SU-DHL-6 (cell line): ENCODE measurements around the gene RARS1.

Experiments
- H2AFZ ChIP-seq: fragments of 200-600 bp; sonication (generic); 2 replicates; pipeline ENCODE4 v1.6.1; 2014; ENCODE audit warnings: low read depth, mild to moderate bottlenecking, moderate library complexity, mixed read lengths, antibody characterized with exemption, low read length; ENCODE audit not compliant: severe bottlenecking
- H3F3A ChIP-seq: fragments of 200-600 bp; shearing (Covaris generic); 2 replicates; pipeline ENCODE4 v1.6.0; 2016; ENCODE audit warnings: antibody characterized with exemption, mild to moderate bottlenecking; ENCODE audit not compliant: insufficient read depth
- H3K27ac ChIP-seq: fragments of 200-600 bp; sonication (generic); 2 replicates; pipeline ENCODE4 v1.5.1; 2016; ENCODE audit warnings: low read depth, mild to moderate bottlenecking, low read length, moderate library complexity, mixed read lengths
- H3K27me3 ChIP-seq: fragments of 200-600 bp; sonication (generic), shearing (Covaris generic); 2 replicates; pipeline ENCODE4 v1.6.0; 2014; ENCODE audit warnings: mild to moderate bottlenecking, low read length
- H3K36me3 ChIP-seq: fragments of 200-600 bp; sonication (generic); 2 replicates; pipeline ENCODE4 v1.6.1; 2014; ENCODE audit warnings: mild to moderate bottlenecking, low read length, mixed read lengths
- H3K4me2 ChIP-seq: fragments of 300-600, 200-600 bp; shearing (Covaris generic), sonication (generic); 2 replicates; pipeline ENCODE4 v1.6.0; 2014; ENCODE audit warnings: low read length, low read depth, mild to moderate bottlenecking; ENCODE audit not compliant: poor library complexity, severe bottlenecking
- H3K4me3 ChIP-seq: fragments of 200-600 bp; sonication (generic); 2 replicates; pipeline ENCODE4 v1.5.1; 2014; ENCODE audit warnings: antibody characterized with exemption, low read length, mild to moderate bottlenecking, mixed read lengths; ENCODE audit not compliant: insufficient read depth, poor library complexity, severe bottlenecking
- H3K79me2 ChIP-seq: fragments of 200-600 bp; sonication (generic); 2 replicates; pipeline ENCODE4 v1.6.1; 2014; ENCODE audit warnings: mild to moderate bottlenecking, low read length, moderate library complexity; ENCODE audit not compliant: insufficient read depth
- H3K9ac ChIP-seq: fragments of 200-600 bp; sonication (generic); 2 replicates; pipeline ENCODE4 v1.7.0; 2014; ENCODE audit warnings: mild to moderate bottlenecking, low read length
- H3K9me2 ChIP-seq: fragments of 200-600 bp; sonication (generic); replicated peaks from 2 replicates; pipeline ENCODE4 v1.6.1; 2014; ENCODE audit warnings: low read length; ENCODE audit not compliant: insufficient read depth
- H3K9me3 ChIP-seq: fragments of 200-600 bp; sonication (generic); 2 replicates; pipeline ENCODE4 v1.6.1; 2014; ENCODE audit warnings: low read length, mixed read lengths; ENCODE audit not compliant: insufficient read depth
- H4K20me1 ChIP-seq: fragments of 200-600 bp; sonication (generic); 2 replicates; pipeline ENCODE4 v1.6.1; 2014; ENCODE audit warnings: low read depth, mild to moderate bottlenecking, antibody characterized with exemption, low read length, moderate library complexity, mixed read lengths
- CTCF ChIP-seq: fragments of 200-600 bp; sonication (generic); IDR thresholded peaks from one replicate; pipeline ENCODE4 v1.5.1; 2017; ENCODE audit warnings: antibody characterized with exemption, mild to moderate bottlenecking, low read length, moderate library complexity; ENCODE audit not compliant: insufficient read depth, poor library complexity, severe bottlenecking
- EZH2phosphoT487 ChIP-seq: fragments of 200-600 bp; sonication (generic), shearing (Covaris generic); conservative IDR thresholded peaks from 2 replicates; pipeline ENCODE4 v1.6.1; 2018; ENCODE audit warnings: mild to moderate bottlenecking, antibody characterized with exemption, low read length, moderate library complexity, mixed read lengths

Gene RARS1

GRCh38 chr5:168486136-168486879 lies at the start of gene RARS1:
TSS of gene RARS1 (plus strand) at chr5:168486471. CDS start at chr5:168486499, 28 bp downstream.
- Histone ChIP-seq H3K79me2 (peaks cover 17% of the 10 kb centered on the region), H3K4me3 (peak within 1 kb of the TSS; percentile 98), H3K36me3 (peaks cover 18% of the 10 kb centered on the region; the same call in 1 of the 2 replicates), H3K9me3 (no peaks in the 10 kb centered on the region), H3F3A (no peaks in the 10 kb centered on the region), H2AFZ (peak within 1 kb of the TSS; percentile 89), H3K9me2 (no peaks in the 10 kb centered on the region), H3K4me2 (peak within 1 kb of the TSS; percentile 68), H3K27ac (no peak within 1 kb of the TSS), H3K9ac (peak within 1 kb of the TSS; percentile 88), H3K27me3 (no peaks in the 10 kb centered on the region), H4K20me1 (no peaks in the 10 kb centered on the region)
- no peak for TF ChIP-seq EZH2phosphoT487
- TF ChIP-seq CTCF, result peak; percentile 91

- TF ChIP-seq EZH2phosphoT487 (no peak), CTCF (no peak)
- H3K4me2 ChIP-seq, result no peak overlapping the region
- no peak overlapping the region for H3K4me3 ChIP-seq
- no peak overlapping the region for H2AFZ ChIP-seq
- no peaks in the 10 kb centered on the region for H3K9me2 ChIP-seq
- H3K9me3 ChIP-seq, result no peaks in the 10 kb centered on the region
- no peaks in the 10 kb centered on the region for H4K20me1 ChIP-seq
- H3K79me2 ChIP-seq, result no peaks in the 10 kb centered on the region
- H3K27me3 ChIP-seq, result no peaks in the 10 kb centered on the region
- no peaks in the 10 kb centered on the region for H3K36me3 ChIP-seq
- no peak overlapping the region for H3K27ac ChIP-seq
- H3K9ac ChIP-seq, result no peak overlapping the region
- H3F3A ChIP-seq, result no peaks in the 10 kb centered on the region
Measured at GRCh38 chr5:168438349-168438748, 47.9 kb upstream of the RARS1 start.

- Histone ChIP-seq H2AFZ (no peak overlapping the region), H3K79me2 (no peaks in the 10 kb centered on the region), H3K9ac (no peak overlapping the region), H3K9me3 (no peaks in the 10 kb centered on the region), H3K9me2 (no peaks in the 10 kb centered on the region), H3K4me3 (no peak overlapping the region), H3F3A (no peaks in the 10 kb centered on the region), H3K4me2 (no peak overlapping the region), H4K20me1 (no peaks in the 10 kb centered on the region), H3K36me3 (no peaks in the 10 kb centered on the region), H3K27ac (no peak overlapping the region), H3K27me3 (no peaks in the 10 kb centered on the region)
- TF ChIP-seq EZH2phosphoT487 (no peak), CTCF (no peak)
Measured at GRCh38 chr5:168443533-168443932, 42.7 kb upstream of the RARS1 start.
